H1 (cell line): Measurements from ENCODE around the gene ACOX1. TPM values are rescaled to one million over a fixed set of nuclear protein-coding genes. Genes with fewer than 3 reads are reported as not detected.

Experiments
- CTCF ChIA-PET: fragments of 300-600 bp; sonication (Branson Sonifier 250); formaldehyde crosslinking; loops from one replicate; lab custom pipeline; 2021; ENCODE audit not compliant: partially characterized antibody; lab: Charles Lee
- POLR2A ChIA-PET: fragments of 300-600 bp; sonication (Branson Sonifier 250); formaldehyde crosslinking; loops from one replicate; lab custom pipeline; 2021; ENCODE audit warnings: inconsistent platforms; ENCODE audit not compliant: partially characterized antibody; lab: Charles Lee
- DNase-seq, 2 experiments: peaks; one replicate each; pipeline versions ENCODE4 v3.0.0 to v3.0.0-alpha.2; 2010 to 2022; ENCODE audit warnings: low spot score in 2 of 2, low read depth in 1 of 2, mixed read lengths in 1 of 2
- FAIRE-seq: peaks from 2 replicates; lab custom pipeline; 2011; peaks lifted over from hg19 to GRCh38; lab: Jason Lieb, UNC
- H2AFZ ChIP-seq: 2 replicates; pipeline ENCODE4 v1.8.1; 2012; ENCODE audit warnings: low read length, inconsistent platforms
- H2AK5ac ChIP-seq: 2 replicates; pipeline ENCODE4 v1.6.1; 2013; ENCODE audit warnings: low read depth, low read length
- H2BK120ac ChIP-seq: replicated peaks from 2 replicates; pipeline ENCODE3; 2013; ENCODE audit warnings: low read depth, low read length, inconsistent platforms
- H2BK12ac ChIP-seq: 2 replicates; pipeline ENCODE4 v1.6.1; 2013; ENCODE audit warnings: low read depth, low read length
- H2BK15ac ChIP-seq: 2 replicates; pipeline ENCODE4 v1.6.1; 2013; ENCODE audit warnings: low read length
- H2BK20ac ChIP-seq: 2 replicates; pipeline ENCODE4 v1.6.1; 2013; ENCODE audit warnings: low read length
- H2BK5ac ChIP-seq: 2 replicates; pipeline ENCODE4 v1.6.1; 2013; ENCODE audit warnings: low read depth, low read length
- H3K14ac ChIP-seq: 2 replicates; pipeline ENCODE4 v1.6.1; 2013; ENCODE audit warnings: inconsistent platforms; ENCODE audit not compliant: insufficient read length
- H3K18ac ChIP-seq: 2 replicates; pipeline ENCODE4 v1.6.1; 2013; ENCODE audit warnings: low read length; ENCODE audit errors: extremely low read depth
- H3K23ac ChIP-seq: 2 replicates; pipeline ENCODE4 v1.6.1; 2013; ENCODE audit warnings: inconsistent platforms; ENCODE audit not compliant: insufficient read length
- H3K23me2 ChIP-seq: 2 replicates; pipeline ENCODE4 v1.6.1; 2013; ENCODE audit warnings: low read depth, low read length
- H3K27ac ChIP-seq: 2 replicates; pipeline ENCODE4 v1.6.1; 2011; ENCODE audit warnings: low read depth, low read length, inconsistent platforms
- H3K27me3 ChIP-seq, 4 experiments: replicated peaks in 1 of 4; 1 replicate in 1 of 4; 2 replicates in 3 of 4; pipeline versions ENCODE4 v1.6.1 to v1.8.1; 2011 to 2013; ENCODE audit warnings: low read length in 3 of 4, mild to moderate bottlenecking in 3 of 4, inconsistent platforms in 2 of 4, mixed read lengths in 2 of 4, moderate library complexity in 1 of 4; ENCODE audit not compliant: control insufficient read depth in 3 of 4, insufficient read depth in 3 of 4; ENCODE audit errors: extremely low read depth in 1 of 4
- H3K36me3 ChIP-seq, 4 experiments: 2 replicates each; pipeline versions ENCODE4 v1.6.1 to v1.8.1; 2011 to 2013; ENCODE audit warnings: mild to moderate bottlenecking in 4 of 4, low read length in 3 of 4, moderate library complexity in 2 of 4, control low read depth in 1 of 4, inconsistent platforms in 1 of 4; ENCODE audit not compliant: insufficient read depth in 4 of 4, control insufficient read depth in 2 of 4
- H3K4ac ChIP-seq: replicated peaks from 2 replicates; pipeline ENCODE3; 2013; ENCODE audit warnings: low read length, low read depth, mixed read lengths, inconsistent platforms; ENCODE audit not compliant: insufficient read length
- H3K4me1 ChIP-seq, 4 experiments: replicated peaks in 1 of 4; 1 replicate in 1 of 4; 2 replicates in 3 of 4; pipeline versions ENCODE4 v1.6.1 to v1.8.1; 2011 to 2013; ENCODE audit warnings: low read length in 3 of 4, inconsistent platforms in 2 of 4, mixed read lengths in 1 of 4; ENCODE audit not compliant: insufficient read depth in 4 of 4, control insufficient read depth in 3 of 4
- H3K4me2 ChIP-seq, 2 experiments: 2 replicates each; pipeline versions ENCODE4 v1.6.1 to v1.8.1; 2011 to 2013; ENCODE audit warnings: low read depth in 2 of 2, low read length in 2 of 2, control low read depth in 1 of 2, inconsistent platforms in 1 of 2, mild to moderate bottlenecking in 1 of 2; ENCODE audit not compliant: insufficient read depth in 1 of 2
- H3K4me3 ChIP-seq, 4 experiments: fragments of 200-600, 300-600 bp in 1 of 4; sonication (generic), shearing (Covaris generic), sonication (Bioruptor Twin) in 1 of 4; 2 replicates each; pipeline versions ENCODE4 v1.5.1 to v1.8.1; 2011 to 2016; ENCODE audit warnings: low read length in 4 of 4, low read depth in 3 of 4, control low read depth in 2 of 4, inconsistent platforms in 2 of 4, mild to moderate bottlenecking in 2 of 4, mixed read lengths in 1 of 4, moderate library complexity in 1 of 4; ENCODE audit not compliant: insufficient read depth in 2 of 4; ENCODE audit errors: extremely low read depth in 1 of 4
- H3K56ac ChIP-seq: replicated peaks from 2 replicates; pipeline ENCODE3; 2013; ENCODE audit warnings: low read depth, mild to moderate bottlenecking, mixed read lengths, low read length, inconsistent platforms; ENCODE audit not compliant: insufficient read length
- H3K79me1 ChIP-seq: 2 replicates; pipeline ENCODE4 v1.6.1; 2013; ENCODE audit warnings: low read depth, low read length, control low read depth
- H3K79me2 ChIP-seq, 2 experiments: 2 replicates each; pipeline versions ENCODE4 v1.6.1 to v1.8.1; 2012 to 2013; ENCODE audit warnings: low read length in 2 of 2, mild to moderate bottlenecking in 2 of 2, inconsistent platforms in 1 of 2; ENCODE audit not compliant: insufficient read depth in 2 of 2, control insufficient read depth in 1 of 2
- H3K9ac ChIP-seq, 4 experiments: replicated peaks in 1 of 4; 1 replicate in 1 of 4; 2 replicates in 3 of 4; pipeline versions ENCODE4 v1.6.1 to v1.8.1; 2011 to 2013; ENCODE audit warnings: low read depth in 3 of 4, low read length in 3 of 4, control low read depth in 2 of 4, mild to moderate bottlenecking in 2 of 4, moderate library complexity in 2 of 4, inconsistent platforms in 1 of 4; ENCODE audit errors: extremely low read depth in 1 of 4
- H3K9me3 ChIP-seq, 2 experiments: 2 replicates each; pipeline versions ENCODE4 v1.6.1 to v1.8.1; 2012 to 2013; ENCODE audit warnings: mild to moderate bottlenecking in 2 of 2, moderate library complexity in 2 of 2, control low read depth in 1 of 2, inconsistent platforms in 1 of 2, low read depth in 1 of 2, low read length in 1 of 2, mixed read lengths in 1 of 2; ENCODE audit not compliant: insufficient read depth in 2 of 2
- H4K20me1 ChIP-seq, 2 experiments: replicated peaks in 1 of 2; 2 replicates each; pipeline versions ENCODE3 to v1.8.1; 2011 to 2013; ENCODE audit warnings: inconsistent platforms in 2 of 2, low read length in 2 of 2, mild to moderate bottlenecking in 1 of 2; ENCODE audit not compliant: insufficient read depth in 2 of 2, control insufficient read depth in 1 of 2
- H4K5ac ChIP-seq: 2 replicates; pipeline ENCODE4 v1.6.1; 2013; ENCODE audit warnings: low read length, low read depth, mixed read lengths, inconsistent platforms; ENCODE audit not compliant: insufficient read length
- H4K8ac ChIP-seq: 2 replicates; pipeline ENCODE4 v1.8.0; 2013; ENCODE audit warnings: mild to moderate bottlenecking, moderate library complexity, low read length, inconsistent platforms; ENCODE audit not compliant: insufficient read depth; ENCODE audit errors: extremely low read depth
- H4K91ac ChIP-seq: replicated peaks from 2 replicates; pipeline ENCODE3; 2013; ENCODE audit warnings: low read length, mixed read lengths, inconsistent platforms; ENCODE audit not compliant: insufficient read length
- ATF2 ChIP-seq: IDR thresholded peaks from 2 replicates; pipeline ENCODE4 v1.6.1; 2012; ENCODE audit warnings: low read length, inconsistent platforms
- BACH1 ChIP-seq: IDR thresholded peaks from 2 replicates; pipeline ENCODE4 v1.6.1; 2012; ENCODE audit warnings: low read length, improper control_type of control experiment
- BCL11A ChIP-seq, 2 experiments: IDR thresholded peaks; one replicate each; pipeline ENCODE4 v1.6.1; 2011; ENCODE audit warnings: low read depth in 2 of 2, low read length in 2 of 2, mild to moderate bottlenecking in 2 of 2
- EGR1 ChIP-seq: IDR thresholded peaks from 2 replicates; pipeline ENCODE4 v1.6.1; 2011; ENCODE audit warnings: low read depth, low read length, borderline replicate concordance
- EP300 ChIP-seq, 2 experiments: IDR thresholded peaks; 1 replicate in 1 of 2; 2 replicates in 1 of 2; pipeline ENCODE4 v1.6.1; 2011 to 2012; ENCODE audit warnings: low read depth in 2 of 2, low read length in 2 of 2, mild to moderate bottlenecking in 2 of 2, borderline replicate concordance in 1 of 2, inconsistent platforms in 1 of 2, moderate library complexity in 1 of 2
- KDM1A ChIP-seq: fragments of 200-600, 300-600 bp; sonication (generic); IDR thresholded peaks from 2 replicates; pipeline ENCODE4 v1.7.1; 2016; ENCODE audit warnings: mild to moderate bottlenecking, low read length, borderline replicate concordance
- KDM4A ChIP-seq: IDR thresholded peaks from one replicate; pipeline ENCODE4 v1.7.1; 2012; ENCODE audit warnings: low read depth, mild to moderate bottlenecking, moderate library complexity, low read length, inconsistent platforms; ENCODE audit not compliant: severe bottlenecking
- POU5F1 ChIP-seq: IDR thresholded peaks from 2 replicates; pipeline ENCODE4 v1.6.1; 2011; ENCODE audit warnings: low read depth, mild to moderate bottlenecking, low read length, moderate library complexity
- SIRT6 ChIP-seq: IDR thresholded peaks from one replicate; pipeline ENCODE4 v1.7.1; 2012; ENCODE audit warnings: low read length, inconsistent platforms
- SP1 ChIP-seq: IDR thresholded peaks from 2 replicates; pipeline ENCODE4 v1.6.1; 2011; ENCODE audit warnings: low read depth, low read length
- TEAD4 ChIP-seq: IDR thresholded peaks from 2 replicates; pipeline ENCODE4 v1.6.1; 2012; ENCODE audit warnings: low read depth, low read length, inconsistent platforms, mixed read lengths
- USF2 ChIP-seq: IDR thresholded peaks from 2 replicates; pipeline ENCODE4 v1.6.1; 2011; ENCODE audit warnings: low read length, improper control_type of control experiment
- WGBS, 2 experiments: shearing (Covaris generic) in 1 of 2; methylation state at CpG; one replicate each; pipeline versions ENCODE4 v1.1.6 to v1.1.7; 2013 to 2015; ENCODE audit warnings: low lambda C conversion rate in 2 of 2, mixed read lengths in 2 of 2, inconsistent platforms in 1 of 2, low coverage in 1 of 2, missing lambda C conversion rate in 1 of 2; ENCODE audit not compliant: insufficient replicate concordance in 2 of 2, insufficient coverage in 1 of 2, insufficient read length in 1 of 2; ENCODE audit errors: extremely low coverage in 1 of 2, missing lambda C conversion rate in 1 of 2; 5-methylcytosine and 5-hydroxymethylcytosine counted together
- polyA plus RNA-seq, 7 experiments: library from polyadenylated mRNA; depleted of rRNA in 3 of 7; stranded (reverse) in 5 of 7; unstranded in 2 of 7; fragments of >200 nt in 5 of 7; fragments of 200-250 nt in 2 of 7; gene quantifications; 1 replicate in 5 of 7; 2 replicates in 1 of 7; 4 replicates in 1 of 7; pipeline versions ENCODE4 v1.2.1 to v1.2.3, GENCODE V29; 2011 to 2013; ENCODE audit warnings: missing spikeins in 2 of 7, mixed read lengths in 2 of 7
- total RNA-seq: library from RNA; stranded (reverse); fragmentation: NEBNext Ultra II Directional; extraction: Animal tissue kit (Norgen Biotek cat#: 25700); gene quantifications from 2 replicates; pipeline ENCODE4 v1.2.1, GENCODE V29; 2021

ACOX1 gene
- total and polyA plus RNA-seq, 2 of the 8 experiments (the other 6 are each of a cell fraction or from before 2014, with no cell fraction given) = 10.5 to 30.4 TPM

- ChIA-PET CTCF (interaction anchor here (0.7 to 51.3 kb wide), 12 partner anchors 9 to 83 kb away, joined by 3 to 885 read pairs (median 4); partner anchors contain the start of genes CDK3 and MRPL38), POLR2A (interaction anchor here (1.0 to 1.3 kb wide), 3 partner anchors 12 to 29 kb away, joined by 3 to 5 read pairs (median 3); partner anchors contain the start of genes MRPL38 and TRIM65)
- Histone ChIP-seq H3K4ac (no peak overlapping the region), H3K9ac (no peak overlapping the region), H3K27me3 (no peaks in the 10 kb centered on the region), H2BK15ac (no peak overlapping the region), H4K20me1 (no peaks in the 10 kb centered on the region), H4K8ac (no peak overlapping the region), H3K79me1 (no peaks in the 10 kb centered on the region), H2BK120ac (no peak overlapping the region), H3K36me3 (peaks cover 0 to 8% (median 6%) of the 10 kb centered on the region in 4 experiments; a peak in 2 of 8 replicates), H3K18ac (no peak overlapping the region), H2BK5ac (no peak overlapping the region), H3K56ac (no peak overlapping the region), H3K27ac (no peak overlapping the region), H3K23me2 (no peaks in the 10 kb centered on the region), H3K4me2 (no peak overlapping the region), H3K23ac (no peak overlapping the region), H3K79me2 (no peaks in the 10 kb centered on the region), H2AFZ (no peak overlapping the region), H4K5ac (no peak overlapping the region), H2AK5ac (no peak overlapping the region), H2BK12ac (no peak overlapping the region), H3K4me3 (no peak overlapping the region), H3K9me3 (no peaks in the 10 kb centered on the region), H2BK20ac (no peak overlapping the region), H4K91ac (no peak overlapping the region), H3K14ac (no peak overlapping the region), H3K4me1 (no peaks in the 10 kb centered on the region)
- no peak for DNase-seq
- no peak for FAIRE-seq
- 97% methylated on average over 15 of the region's 15 CpGs; no CpG with 5 or more reads in 1 of the 2 experiments for WGBS, 2 experiments
- TF ChIP-seq SIRT6 (no peak), SP1 (no peak), TEAD4 (no peak), EP300 (IDR thresholded peaks at IDR 0.05; ENCODE audit: borderline replicate concordance in 1 of 2, low read depth in 2 of 2, low read length in 2 of 2) (no peak), KDM4A (no peak), BACH1 (no peak), EGR1 (no peak), BCL11A (IDR thresholded peaks at IDR 0.05; ENCODE audit: low read depth in 2 of 2, low read length in 2 of 2) (no peak), POU5F1 (no peak), USF2 (no peak), KDM1A (no peak), ATF2 (no peak)
Measured at GRCh38 chr17:75925912-75926311, 53.1 kb downstream of the ACOX1 start.
